T follicular helper cell (primary cell): ENCODE measurements around the gene ART1.
"Not testable (repeated sequence)": the region's sequence is repeated elsewhere in the genome, so short reads cannot be mapped to it uniquely, and the experiment has no call there.

Source experiments
- DNase-seq: peaks from one replicate; pipeline ENCODE4 v3.0.0-alpha.2; 2020; ENCODE audit warnings: low read depth
- total RNA-seq, 2 experiments: gene quantifications; one replicate each; lab custom pipeline; 2026; lab: John Stamatoyannopoulos, UW

Gene ART1, protein sequence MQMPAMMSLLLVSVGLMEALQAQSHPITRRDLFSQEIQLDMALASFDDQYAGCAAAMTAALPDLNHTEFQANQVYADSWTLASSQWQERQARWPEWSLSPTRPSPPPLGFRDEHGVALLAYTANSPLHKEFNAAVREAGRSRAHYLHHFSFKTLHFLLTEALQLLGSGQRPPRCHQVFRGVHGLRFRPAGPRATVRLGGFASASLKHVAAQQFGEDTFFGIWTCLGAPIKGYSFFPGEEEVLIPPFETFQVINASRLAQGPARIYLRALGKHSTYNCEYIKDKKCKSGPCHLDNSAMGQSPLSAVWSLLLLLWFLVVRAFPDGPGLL
- total RNA-seq = 0 reads per million in 2 experiments

DNA sequence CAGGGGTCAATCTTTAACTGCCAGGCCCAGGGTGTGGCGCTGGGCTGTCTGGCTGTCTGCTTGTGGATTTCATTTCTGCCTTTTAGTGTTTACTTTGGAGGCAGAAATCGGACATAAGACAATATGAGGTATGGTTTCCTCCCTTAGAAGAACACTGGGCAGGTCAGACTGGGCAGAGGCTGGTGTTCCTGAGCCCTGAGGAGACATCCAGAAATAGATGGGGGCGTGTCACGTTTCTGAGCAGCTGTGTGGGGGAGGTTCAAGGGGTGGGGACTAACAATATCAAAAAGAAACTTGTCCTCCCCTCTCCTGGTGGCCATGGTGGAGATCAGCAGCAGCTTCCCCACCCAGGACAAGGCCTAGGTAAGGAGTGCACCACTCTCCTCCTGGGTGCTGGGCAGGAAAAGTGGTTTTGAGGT lies at the start of gene ART1:
ART1 (plus strand) TSS at position 312 of the 419 bp plus-strand sequence. CDS start 14,086 bp downstream, outside the sequence.
- no peak for DNase-seq

DNA sequence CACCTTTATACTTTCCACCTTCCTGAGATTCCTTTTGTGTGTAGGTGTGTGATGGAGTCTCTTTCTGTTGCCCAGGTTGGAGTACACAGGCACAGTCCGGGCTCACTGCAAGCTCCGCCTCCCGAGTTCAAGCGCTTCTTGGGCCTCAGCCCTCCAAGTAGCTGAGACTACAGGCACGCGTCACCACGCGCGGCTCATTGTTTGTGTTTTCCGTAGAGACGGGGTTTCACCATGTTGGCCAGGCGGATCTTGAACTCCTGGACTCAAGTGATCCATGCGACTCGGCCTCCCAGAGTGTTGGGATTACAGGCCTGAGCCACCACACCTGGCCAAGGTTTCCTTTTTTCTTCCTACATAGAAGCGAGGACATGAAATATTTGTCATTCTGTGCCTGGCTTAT lies 47.2 kb upstream of the ART1 start:
- not testable (repeated sequence) for DNase-seq

DNA sequence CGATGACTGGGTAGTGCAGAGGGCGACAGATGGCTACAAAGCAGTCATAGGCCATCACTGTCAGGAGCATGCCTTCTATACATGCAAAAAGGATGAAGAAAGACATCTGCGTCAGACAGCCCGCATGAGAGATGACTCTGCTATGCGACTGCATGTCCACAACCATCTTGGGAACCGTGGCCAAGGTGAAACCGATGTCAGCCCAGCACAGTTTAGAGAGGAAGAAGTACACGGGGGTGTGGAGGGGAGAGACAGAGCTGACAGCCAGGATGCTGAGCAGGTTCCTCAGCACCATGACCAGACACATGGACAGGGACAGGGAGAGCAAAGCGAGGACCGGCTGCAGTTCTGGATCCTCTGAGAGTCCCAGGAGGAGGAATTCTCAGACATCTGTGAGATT lies 44.7 kb upstream of the ART1 start:
- not testable (repeated sequence) for DNase-seq

DNA sequence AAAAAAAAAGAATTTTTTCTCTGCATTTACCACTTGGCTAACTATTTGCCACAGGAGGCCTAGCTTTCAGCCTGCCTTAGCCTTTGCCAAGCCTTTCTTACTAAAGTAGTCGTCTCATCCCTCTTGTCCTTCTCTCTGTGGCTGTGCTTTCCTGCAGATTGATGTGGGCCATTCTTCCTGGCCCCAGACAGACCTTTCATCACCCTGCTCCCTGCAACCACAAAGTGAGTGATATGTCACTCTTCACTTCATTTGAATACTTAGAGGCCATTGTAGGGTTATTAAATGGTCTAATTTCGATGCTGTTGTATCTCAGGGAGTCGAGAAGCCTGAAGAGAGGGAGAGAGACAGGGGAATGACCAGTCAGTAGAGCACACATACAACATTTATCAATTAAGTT lies 40.8 kb upstream of the ART1 start:
- no peak for DNase-seq

DNA sequence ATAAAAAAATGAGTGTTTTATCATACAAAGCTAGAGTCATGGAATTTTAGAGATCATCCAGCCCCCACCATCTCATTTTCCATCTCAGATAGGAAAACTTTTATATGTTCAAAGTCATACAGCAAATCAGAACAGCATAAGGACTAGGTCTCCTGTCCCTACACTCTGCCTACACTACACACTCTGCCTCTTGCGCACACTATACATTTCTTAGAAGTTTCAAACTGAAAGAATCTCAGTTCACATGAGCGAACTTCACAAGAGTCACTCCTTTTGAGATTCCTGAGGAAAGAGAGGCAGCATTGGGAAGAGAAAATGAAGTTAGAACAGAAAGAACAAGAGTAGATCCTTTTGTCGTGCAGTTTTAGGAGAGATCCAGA lies 39.7 kb upstream of the ART1 start:
- no peak for DNase-seq

DNA sequence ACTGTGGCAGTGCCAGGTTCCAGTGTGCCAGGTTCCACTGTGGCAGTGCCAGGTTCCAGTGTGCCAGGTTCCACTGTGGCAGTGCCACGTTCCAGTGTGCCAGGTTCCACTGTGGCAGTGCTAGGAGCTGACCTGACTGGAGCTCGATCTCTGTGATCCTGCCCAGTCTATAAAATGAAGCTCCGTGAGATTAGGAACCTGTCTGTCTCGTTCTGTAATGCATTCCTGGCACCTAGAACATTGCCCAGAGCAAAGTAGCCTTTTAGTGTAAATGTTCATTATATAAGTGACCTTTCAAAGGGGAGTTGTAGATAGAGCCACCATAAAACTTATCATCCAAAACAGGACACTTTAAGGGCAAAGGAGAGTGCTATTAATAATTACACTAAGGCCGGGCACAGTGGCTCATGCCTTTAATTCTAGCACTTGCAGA lies 39.1 kb upstream of the ART1 start:
- no peak for DNase-seq

DNA sequence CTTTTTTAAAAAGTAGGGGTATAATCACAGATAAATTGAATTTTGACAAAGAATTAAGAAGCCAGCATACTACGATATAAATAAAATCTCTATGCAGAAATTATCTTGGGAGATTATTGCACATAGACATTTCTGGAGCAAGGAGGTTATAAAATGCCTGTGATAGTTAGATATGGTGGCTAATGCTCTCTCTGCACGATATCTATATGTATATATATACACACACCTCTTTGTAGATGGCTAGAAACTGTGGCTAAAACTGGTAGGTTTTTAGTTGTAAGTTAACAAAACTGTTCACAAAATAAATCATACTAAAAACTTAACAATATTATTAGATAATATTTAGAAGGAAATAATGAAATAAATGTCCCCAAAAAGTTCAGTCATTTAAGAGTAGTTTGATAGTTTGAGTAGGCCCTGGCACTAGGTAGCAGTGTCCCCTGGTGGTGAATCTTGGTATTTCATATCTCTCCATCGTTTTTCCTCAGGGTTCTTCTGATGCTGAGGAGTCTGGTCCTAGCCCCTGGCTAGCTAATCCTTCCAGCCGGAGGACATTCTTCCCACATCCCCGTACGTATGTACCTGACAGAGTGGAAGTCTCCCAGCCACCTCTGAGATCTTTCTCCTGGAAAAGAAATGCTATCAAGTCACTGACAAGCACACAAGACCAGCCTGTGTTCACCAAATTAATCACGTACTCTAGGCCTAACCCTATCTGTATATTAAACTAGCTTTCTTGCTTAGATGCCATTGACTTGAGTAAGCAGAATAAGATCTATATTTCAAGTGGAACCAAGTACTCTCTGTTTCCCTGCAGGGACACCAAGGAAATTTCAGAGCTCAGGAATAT lies 35.3 kb upstream of the ART1 start:
- no peak for DNase-seq

DNA sequence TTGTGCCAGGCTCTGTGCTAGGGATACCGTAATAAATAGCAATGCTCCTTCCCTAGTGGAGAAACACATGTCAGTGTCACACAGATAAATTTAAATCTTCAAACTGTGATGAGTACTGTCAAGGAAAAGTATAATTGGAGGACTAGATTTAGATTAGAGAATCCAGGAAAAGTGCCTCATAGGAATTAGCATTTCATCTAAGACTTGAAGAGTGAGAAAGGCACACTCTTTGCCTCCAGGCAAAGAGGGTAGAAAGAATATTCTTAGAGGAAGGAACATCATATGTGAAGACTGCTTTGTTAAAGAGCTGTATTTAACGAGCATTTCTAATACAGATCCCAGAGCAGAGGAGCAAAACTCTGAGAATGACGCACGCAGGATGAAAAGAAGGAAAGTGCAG lies 34.1 kb upstream of the ART1 start:
- DNase-seq = no peak

DNA sequence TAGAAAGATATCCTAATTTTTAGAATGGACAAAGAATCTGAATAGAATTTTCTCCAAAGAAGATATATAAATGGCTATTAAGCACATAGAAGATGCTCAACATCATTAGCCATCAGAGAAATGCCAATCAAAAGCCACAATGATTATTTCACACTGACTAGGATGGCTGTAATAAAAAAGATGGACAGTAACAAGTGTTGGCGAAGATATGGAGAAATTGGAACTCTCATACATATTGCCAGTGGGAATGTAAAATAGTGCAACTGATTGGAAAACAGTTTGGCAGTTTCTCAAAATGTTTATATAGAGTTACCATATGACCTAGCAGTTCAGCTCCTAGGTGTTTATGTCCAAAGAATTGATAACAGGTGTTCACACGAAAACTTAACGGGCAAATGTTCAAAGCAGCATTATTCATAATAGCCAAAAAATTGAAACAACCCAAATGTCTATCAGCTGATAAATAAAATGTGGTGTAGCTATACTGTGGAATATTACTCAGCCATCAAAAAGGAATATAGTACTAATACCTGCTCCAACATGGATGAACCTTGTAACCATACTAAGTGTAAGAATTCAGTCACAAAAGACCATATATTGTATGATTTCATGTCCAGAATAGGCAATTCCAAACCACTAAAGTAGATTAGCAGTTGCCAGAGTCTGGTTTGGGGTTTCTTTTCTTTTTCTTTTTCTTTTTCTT lies 32.8 kb upstream of the ART1 start:
- no peak for DNase-seq

DNA sequence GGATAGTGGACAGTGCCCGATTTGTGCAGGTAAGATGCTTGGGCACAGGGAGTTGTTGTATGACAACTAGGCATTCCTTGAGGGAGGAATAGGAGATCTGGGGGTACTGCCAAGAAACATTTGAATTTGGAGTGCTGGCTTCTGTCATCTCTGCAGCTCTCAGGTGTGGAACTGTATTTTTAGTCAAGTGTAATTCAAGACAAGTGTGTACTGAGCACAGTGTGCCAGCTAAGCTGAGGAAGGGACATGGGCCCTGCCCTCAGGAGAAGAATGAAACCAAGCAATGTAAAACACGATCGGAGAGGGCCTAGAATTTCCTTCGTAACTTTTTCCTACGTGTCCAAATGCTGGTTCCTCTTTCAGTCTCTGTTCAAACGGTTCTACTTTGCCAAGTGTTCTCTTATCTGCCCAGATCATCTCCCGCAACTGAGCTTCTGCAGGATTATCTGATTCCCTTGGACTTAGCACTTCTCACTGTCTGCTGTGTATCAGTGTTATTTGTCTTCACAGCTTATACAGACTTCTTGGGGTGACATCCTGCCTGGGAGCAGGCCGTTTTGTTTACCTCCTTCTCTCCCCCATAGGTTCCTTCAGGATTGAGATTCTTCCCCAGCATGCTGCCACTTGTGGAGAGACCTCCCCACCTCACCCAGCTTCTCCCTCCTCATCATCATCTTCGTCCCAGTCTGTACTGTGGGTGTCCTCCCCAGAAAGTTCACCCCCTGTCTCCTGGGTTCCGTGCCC lies 30.8 kb upstream of the ART1 start:
- DNase-seq = no peak

DNA sequence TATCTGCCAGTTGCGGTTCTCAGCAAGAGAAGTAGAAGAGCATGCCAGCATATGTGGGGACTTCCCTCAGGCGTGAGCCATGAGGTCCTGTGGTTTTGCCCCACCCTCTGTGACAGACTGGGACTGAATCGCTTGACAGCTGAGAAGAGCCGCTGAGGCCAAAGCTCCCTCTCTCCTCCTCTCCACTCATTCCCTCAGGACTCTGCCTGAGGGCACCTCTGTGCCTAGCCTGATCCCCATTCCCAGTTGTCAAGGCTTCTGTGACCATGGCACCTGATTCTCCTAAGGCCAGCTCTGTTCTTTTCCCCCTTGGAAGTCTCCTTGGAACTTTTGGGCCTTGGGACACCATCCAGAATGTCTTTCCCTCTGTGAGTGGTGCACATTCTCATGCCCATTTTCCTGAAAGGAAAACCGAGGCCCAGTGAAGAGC lies 30.2 kb upstream of the ART1 start:
- DNase-seq = no peak

DNA sequence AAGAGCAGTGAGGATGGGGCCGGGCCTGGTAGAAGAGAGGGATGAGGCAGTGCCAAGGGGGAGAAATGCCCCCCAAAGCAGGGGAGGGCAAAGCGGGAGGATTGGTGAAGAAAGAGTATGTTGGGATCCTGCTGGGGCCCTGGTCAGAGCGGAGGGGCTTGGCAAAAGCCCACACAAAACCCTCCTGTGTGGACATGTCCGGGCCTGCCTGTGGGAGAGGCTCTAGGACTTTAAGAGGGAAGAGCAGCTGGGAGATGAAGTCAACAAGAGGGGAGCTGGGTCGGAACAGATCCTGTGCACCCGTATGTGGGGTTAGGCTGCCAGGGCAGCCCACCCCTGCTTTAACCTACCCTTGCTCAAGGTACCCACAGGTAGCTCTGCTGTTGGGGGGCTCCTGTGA lies 28.9 kb upstream of the ART1 start:
- DNase-seq = no peak

DNA sequence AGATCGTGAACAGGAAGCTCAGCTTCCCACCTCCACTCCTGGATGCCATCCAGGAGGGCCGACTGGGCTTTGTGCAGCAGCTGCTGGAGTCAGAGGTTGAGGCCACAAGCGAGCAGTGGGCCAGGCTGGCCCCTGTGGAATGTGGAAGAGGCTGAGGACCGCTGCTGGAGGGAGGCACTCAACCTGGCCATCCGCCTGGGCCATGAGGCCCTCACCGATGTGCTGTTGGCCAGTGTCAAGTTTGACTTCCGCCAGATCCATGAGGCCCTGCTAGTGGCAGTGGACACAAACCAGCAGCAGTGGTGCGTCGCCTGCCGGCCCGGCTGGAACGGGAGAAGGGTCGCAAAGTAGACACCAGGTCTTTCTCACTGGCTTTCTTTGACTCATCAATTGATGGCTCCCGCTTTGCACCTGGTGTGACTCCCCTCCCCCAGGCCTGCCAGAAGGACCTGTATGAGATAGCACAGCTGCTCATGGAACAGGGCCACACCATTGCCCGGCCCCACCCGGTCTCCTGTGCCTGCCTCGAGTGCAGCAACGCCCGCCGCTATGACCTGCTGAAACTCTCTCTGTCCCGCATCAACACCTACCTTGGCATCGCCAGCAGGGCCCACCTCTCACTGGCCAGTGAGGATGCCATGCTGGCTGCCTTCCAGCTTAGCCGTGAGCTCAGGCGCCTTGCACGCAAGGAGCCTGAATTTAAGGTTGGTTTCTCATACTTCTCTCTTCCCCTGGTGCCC lies 28.0 kb upstream of the ART1 start:
- no peak for DNase-seq

DNA sequence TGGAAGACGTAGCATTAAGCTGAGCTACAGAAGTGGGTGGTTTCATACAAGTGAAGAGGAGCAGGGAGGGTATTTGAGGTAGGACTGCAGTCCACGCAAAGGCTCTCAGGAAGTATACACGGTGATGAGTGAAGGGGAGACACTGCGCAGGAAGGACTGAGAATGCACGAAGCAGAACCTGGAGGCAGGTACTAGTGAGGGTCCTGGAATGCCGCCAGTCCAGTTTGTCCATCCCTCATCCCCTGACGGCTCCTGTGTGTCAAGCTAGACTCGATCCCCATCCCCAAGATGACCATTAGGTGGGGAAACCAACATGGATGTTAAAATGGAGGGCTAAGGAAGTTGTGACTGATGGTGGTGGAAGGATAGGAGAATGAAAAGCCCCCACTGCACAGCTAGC lies 26.9 kb upstream of the ART1 start:
- DNase-seq = no peak

DNA sequence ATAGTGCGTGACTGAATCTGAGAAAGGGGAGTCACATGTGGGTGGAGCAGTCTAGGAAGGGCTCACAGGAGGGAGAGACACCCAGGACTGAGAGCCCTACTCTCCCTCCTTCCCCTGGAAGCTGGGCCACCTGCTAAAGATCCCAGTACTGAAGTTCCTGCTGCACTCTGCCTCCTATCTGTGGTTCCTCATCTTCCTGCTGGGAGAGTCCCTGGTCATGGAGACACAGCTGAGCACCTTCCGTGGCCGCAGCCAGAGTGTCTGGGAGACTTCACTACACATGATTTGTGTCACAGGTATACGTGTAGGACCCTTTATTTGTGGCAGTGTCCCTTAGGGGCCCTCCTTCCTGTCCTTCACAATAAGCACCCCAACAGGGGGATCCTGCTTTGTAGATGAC lies 22.4 kb upstream of the ART1 start:
- no peak for DNase-seq

DNA sequence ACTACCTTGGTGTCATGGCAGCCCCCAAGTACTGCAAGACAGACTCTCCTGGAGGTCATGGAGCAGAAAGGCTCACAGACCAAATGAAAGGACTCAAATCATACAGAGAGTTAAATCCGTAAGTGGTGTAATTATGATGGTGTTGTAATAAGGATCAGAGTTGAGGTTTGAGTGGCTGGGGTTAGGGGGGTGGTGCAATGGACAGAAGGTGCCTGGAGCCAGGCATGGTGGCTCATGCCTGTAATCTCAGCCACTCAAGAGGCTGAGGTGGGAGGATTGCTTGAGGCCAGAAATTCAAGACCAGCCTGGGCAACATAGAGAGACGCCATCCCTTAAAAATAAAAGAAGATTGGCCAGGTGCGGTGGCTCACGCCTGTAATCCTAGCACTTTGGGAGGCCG lies 21.8 kb upstream of the ART1 start:
- DNase-seq = no peak

DNA sequence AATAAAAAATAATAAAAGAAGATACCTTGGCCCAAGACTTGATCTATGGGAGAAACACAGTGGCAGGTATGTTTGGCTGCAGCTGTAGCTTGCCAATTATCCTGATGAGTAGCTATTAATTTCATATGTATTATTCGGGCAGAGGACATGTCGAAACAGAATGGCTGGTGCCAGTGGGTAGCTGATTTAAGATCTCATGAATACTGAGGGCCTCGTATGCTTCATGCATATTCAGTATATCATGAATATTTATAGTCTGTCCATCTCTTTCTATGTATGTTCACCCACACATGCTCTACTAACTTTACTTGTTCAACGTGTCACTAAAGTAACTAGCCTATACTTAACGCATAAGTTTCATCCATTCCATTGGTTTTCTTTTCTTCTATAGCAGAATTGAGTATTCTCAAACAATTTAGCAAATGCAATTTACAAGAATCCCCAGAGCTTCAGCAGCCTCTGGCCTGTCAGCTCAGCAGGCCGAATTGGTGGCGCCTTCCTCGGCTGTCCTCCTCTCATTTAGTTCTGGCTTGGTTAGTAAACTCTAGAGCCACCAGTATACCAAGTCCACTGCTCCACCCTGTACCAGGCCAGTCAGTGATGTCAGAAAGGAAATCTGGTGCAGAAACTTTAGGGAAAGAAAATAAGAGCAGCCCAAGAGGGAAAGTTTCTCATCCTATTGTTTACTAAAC lies 21.0 kb upstream of the ART1 start:
- DNase-seq = no peak

DNA sequence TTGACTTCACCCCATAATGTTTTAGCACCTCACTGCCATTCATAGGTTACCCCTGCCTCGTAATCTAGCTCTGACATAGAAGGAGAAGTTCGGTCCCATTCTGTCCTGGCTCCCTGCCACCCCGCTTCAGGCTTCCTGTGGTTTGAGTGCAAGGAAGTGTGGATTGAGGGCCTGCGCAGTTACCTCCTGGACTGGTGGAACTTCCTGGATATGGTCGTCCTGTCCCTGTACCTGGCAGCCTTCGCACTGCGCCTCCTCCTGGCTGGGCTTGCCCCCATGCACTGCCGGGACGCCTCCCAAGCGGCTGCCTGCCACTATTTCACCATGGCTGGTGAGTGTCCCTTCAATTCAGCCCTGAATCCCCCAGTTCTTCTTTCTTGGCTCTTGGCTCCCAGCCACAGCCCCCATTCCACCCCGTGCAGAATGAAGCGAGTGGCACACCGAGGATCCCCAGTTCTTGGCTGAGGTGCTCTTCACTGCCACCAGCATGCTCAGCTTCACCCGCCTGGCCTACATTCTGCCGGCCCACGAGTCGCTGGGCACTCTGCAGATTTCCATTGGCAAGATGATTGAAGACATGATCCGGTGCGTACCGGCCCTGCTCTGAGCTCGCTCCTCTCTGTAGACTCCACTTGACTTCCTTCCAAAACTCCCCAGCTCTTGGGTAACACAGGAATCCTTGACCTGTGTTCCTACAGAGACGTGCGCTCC lies 18.5 kb upstream of the ART1 start:
- no peak for DNase-seq

DNA sequence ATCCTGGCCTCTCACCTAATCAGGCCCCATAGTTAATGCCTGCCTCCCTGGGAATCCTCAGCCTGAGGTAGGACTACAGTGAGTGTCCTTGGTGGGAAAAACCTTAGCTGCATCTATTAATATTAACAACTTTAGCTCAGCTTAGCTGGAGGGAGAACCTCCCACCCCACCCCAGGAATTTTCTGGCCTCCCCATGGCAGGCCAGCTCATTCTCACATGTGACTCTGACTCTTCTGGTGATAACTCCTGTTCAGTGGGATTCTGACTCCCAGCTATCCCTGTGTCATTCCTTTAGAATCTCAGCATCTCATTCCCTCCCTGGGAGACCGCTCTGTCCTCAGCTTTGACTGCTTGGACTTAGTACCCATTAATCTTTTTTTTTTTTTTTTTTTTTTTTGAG lies 17.6 kb upstream of the ART1 start:
- DNase-seq = no peak

DNA sequence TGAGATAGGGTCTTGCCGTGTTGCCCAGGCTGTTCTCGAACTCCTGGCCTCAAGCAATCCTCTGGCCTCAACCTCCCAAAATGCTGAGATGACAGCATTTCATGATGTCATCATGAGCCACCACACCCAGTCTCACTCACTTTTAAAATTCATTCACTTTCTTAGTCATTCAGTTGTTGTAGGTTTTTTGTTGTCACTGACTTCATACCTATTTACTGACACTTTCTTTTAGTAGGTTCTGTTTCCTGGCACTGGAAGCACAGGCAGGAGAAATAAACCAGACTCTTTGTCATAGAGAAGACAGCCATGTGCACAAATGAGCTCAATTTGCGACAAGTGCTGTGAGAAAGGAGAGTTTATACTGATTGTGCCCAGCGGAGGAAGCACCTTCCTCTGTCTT lies 13.6 kb upstream of the ART1 start:
- DNase-seq = no peak
